Spleen (tissue), 11 donors: Measurements from ENCODE around the gene KLF7. TPM values are rescaled to one million over a fixed set of nuclear protein-coding genes. Genes with fewer than 3 reads are reported as not detected.
A peak's percentile ranks its signal among the peaks of the same experiment; 100 is the strongest.

ENCODE experiments used
- DNase-seq: peaks from one replicate; pipeline ENCODE4 v3.0.0-alpha.2; 2020
- H3K27ac ChIP-seq, 8 donors: fragments of 200-600 bp; sonication (generic) in 7 of 8; 1 replicate in 4 of 8; 2 replicates in 4 of 8; pipeline versions ENCODE4 v1.5.0 to v1.8.0; 2016 to 2021; ENCODE audit warnings: inconsistent platforms in 4 of 8, mild to moderate bottlenecking in 4 of 8, moderate library complexity in 1 of 8
- H3K27me3 ChIP-seq, 7 donors: fragments of 200-600 bp; sonication (generic) in 6 of 7; replicated peaks in 1 of 7; 1 replicate in 4 of 7; 2 replicates in 3 of 7; pipeline versions ENCODE4 v1.5.0 to v1.8.0; 2016 to 2021; ENCODE audit warnings: inconsistent platforms in 3 of 7, mild to moderate bottlenecking in 1 of 7
- H3K36me3 ChIP-seq, 6 donors: fragments of 200-600 bp; sonication (generic) in 5 of 6; 1 replicate in 4 of 6; 2 replicates in 2 of 6; pipeline versions ENCODE4 v1.5.0 to v1.8.0; 2016 to 2021; ENCODE audit warnings: inconsistent platforms in 2 of 6
- H3K4me1 ChIP-seq, 6 donors: fragments of 200-600 bp; sonication (generic) in 5 of 6; 1 replicate in 3 of 6; 2 replicates in 3 of 6; pipeline versions ENCODE4 v1.5.0 to v1.8.0; 2016 to 2021; ENCODE audit warnings: inconsistent platforms in 3 of 6
- H3K4me3 ChIP-seq, 8 donors: fragments of 200-600 bp; sonication (generic) in 7 of 8; 1 replicate in 4 of 8; 2 replicates in 4 of 8; pipeline versions ENCODE4 v1.5.0 to v1.8.0; 2016 to 2021; ENCODE audit warnings: inconsistent platforms in 4 of 8, mild to moderate bottlenecking in 4 of 8, moderate library complexity in 2 of 8
- H3K9me3 ChIP-seq, 8 donors: fragments of 200-600 bp; sonication (generic) in 7 of 8; 1 replicate in 4 of 8; 2 replicates in 4 of 8; pipeline versions ENCODE4 v1.5.0 to v1.8.0; 2016 to 2021; ENCODE audit warnings: inconsistent platforms in 4 of 8
- CTCF ChIP-seq, 11 experiments: fragments of 200-600 bp in 7 of 11; fragments of 450-650 bp in 4 of 11; sonication (generic) in 4 of 11; IDR thresholded peaks in 8 of 11; conservative IDR thresholded peaks in 3 of 11; 1 replicate in 7 of 11; 2 replicates in 4 of 11; pipeline versions ENCODE4 v1.4.0 to v1.8.0; 2016 to 2021; ENCODE audit warnings: antibody characterized with exemption in 11 of 11, inconsistent platforms in 4 of 11, mild to moderate bottlenecking in 1 of 11
- POLR2A ChIP-seq, 3 donors: fragments of 450-650 bp; IDR thresholded peaks; one replicate each; pipeline ENCODE4 v1.5.1; 2017; ENCODE audit warnings: antibody characterized with exemption in 3 of 3, mild to moderate bottlenecking in 1 of 3
- POLR2AphosphoS5 ChIP-seq, 3 donors: sonication (generic); formaldehyde crosslinking; IDR thresholded peaks; one replicate each; pipeline ENCODE4 v1.5.1; 2017; ENCODE audit warnings: antibody characterized with exemption in 3 of 3
- WGBS, 5 donors: extraction: QIAGEN DNeasy Blood & Tissue Kit in 3 of 5; methylation state at CpG; one replicate each; pipeline versions ENCODE4 v1.1.5 to v1.1.7; 2013 to 2018; 5-methylcytosine and 5-hydroxymethylcytosine counted together
- intact Hi-C: fragments of 100-400 bp; cut with DNase I; formaldehyde crosslinking; loops from one replicate; pipeline ENCODE4 v1.15.0; 2023; ENCODE audit warnings: low total_unique reads
- polyA plus RNA-seq, 3 donors: library from polyadenylated mRNA; stranded (reverse); fragments of 200-250 nt; gene quantifications; one replicate each; pipeline ENCODE4 v1.2.1, GENCODE V29; 2013
- total RNA-seq, 7 donors: library from RNA; depleted of rRNA in 3 of 7; stranded (reverse); fragments of >200 nt in 3 of 7; fragmentation: NEBNext Ultra II Directional in 4 of 7; extraction: Animal tissue kit (Norgen Biotek cat#: 25700) in 4 of 7; gene quantifications; one replicate each; pipeline versions ENCODE4 v1.1.0 to v1.2.1, GENCODE V29; 2016 to 2021
- donor health status: healthy with polysubstance abuse.
- donor health status: DM: no; HTN: no; CAD: no; lungs with moderate emphysema.
- donor health status: DM: no; HTN: no; CAD: no.
- donor health status: Bipolar disorder and iron deficiency.
- donor health status: healthy.
- donor health status: DM: no; HTN: no; CAD: no.
- donor health status: DM: yes; HTN: yes; CAD: no.

The KLF7 gene
- total and polyA plus RNA-seq, 10 donors = 2.9 to 74.4 (median 27.8) TPM

GRCh38 chr2:207112383-207112782 lies 53.4 kb downstream of the KLF7 start:
- no peak for DNase-seq
- no peak overlapping the region for H3K4me3 ChIP-seq
- intact Hi-C loops = no loop called here
- H3K4me1 ChIP-seq = peaks cover 0 to 67% (median 14%) of the 10 kb centered on the region in 6 donors
- no peak overlapping the region for H3K27ac ChIP-seq
- TF ChIP-seq POLR2A (IDR thresholded peaks at IDR 0.05) (no peak), CTCF (IDR thresholded peaks at IDR 0.05 in 8 of 11, conservative IDR thresholded peaks at IDR 0.05 in 3 of 11) (no peak), POLR2AphosphoS5 (IDR thresholded peaks at IDR 0.05) (no peak)
- no peaks in the 10 kb centered on the region for H3K9me3 ChIP-seq
- 44 to 88% (median 46%) methylated on average over 2 of the region's 2 CpGs for WGBS, 5 donors
- H3K27me3 ChIP-seq = no peaks in the 10 kb centered on the region
- H3K36me3 ChIP-seq = peaks cover 0 to 42% (median 0%) of the 10 kb centered on the region in 6 donors

GRCh38 chr2:207111757-207112156 lies 54.0 kb downstream of the KLF7 start:
- WGBS, 5 donors = 44 to 78% (median 67%) methylated on average over 4 of the region's 4 CpGs
- no peaks in the 10 kb centered on the region for H3K9me3 ChIP-seq
- H3K27me3 ChIP-seq = no peaks in the 10 kb centered on the region
- H3K4me3 ChIP-seq = no peak overlapping the region
- H3K36me3 ChIP-seq = peaks cover 0 to 48% (median 0%) of the 10 kb centered on the region in 6 donors
- intact Hi-C loops = no loop called here
- peaks cover 0 to 72% (median 12%) of the 10 kb centered on the region in 6 donors for H3K4me1 ChIP-seq
- DNase-seq = no peak
- H3K27ac ChIP-seq = peak overlapping the region in 1 of 8 donors; percentile 58
- TF ChIP-seq CTCF (IDR thresholded peaks at IDR 0.05 in 8 of 11, conservative IDR thresholded peaks at IDR 0.05 in 3 of 11) (no peak), POLR2A (IDR thresholded peaks at IDR 0.05) (no peak), POLR2AphosphoS5 (IDR thresholded peaks at IDR 0.05) (no peak)

- Histone ChIP-seq H3K36me3 (peaks cover 0 to 59% (median 3%) of the 10 kb centered on the region in 6 donors), H3K9me3 (no peaks in the 10 kb centered on the region), H3K27me3 (no peaks in the 10 kb centered on the region), H3K27ac (peak overlapping the region in 7 of 8 donors; percentile 9 to 58 (median 43)), H3K4me1 (peaks cover 0 to 67% (median 7%) of the 10 kb centered on the region in 6 donors), H3K4me3 (peak overlapping the region in 1 of 8 donors; percentile 16)
- no peak for DNase-seq
- TF ChIP-seq CTCF (IDR thresholded peaks at IDR 0.05 in 8 of 11, conservative IDR thresholded peaks at IDR 0.05 in 3 of 11) (no peak), POLR2A (IDR thresholded peaks at IDR 0.05) (no peak), POLR2AphosphoS5 (IDR thresholded peaks at IDR 0.05) (no peak)
- WGBS, 5 donors = 33 to 83% (median 70%) methylated on average over 2 of the region's 2 CpGs
- intact Hi-C loops = no loop called here
Observed at GRCh38 chr2:207110715-207111114, 55.0 kb downstream of the KLF7 start.

GRCh38 chr2:207110310-207110709 lies 55.4 kb downstream of the KLF7 start:
- Histone ChIP-seq H3K9me3 (no peaks in the 10 kb centered on the region), H3K36me3 (peaks cover 0 to 63% (median 5%) of the 10 kb centered on the region in 6 donors), H3K27ac (peak overlapping the region in 7 of 8 donors; percentile 9 to 58 (median 43)), H3K4me1 (peaks cover 0 to 63% (median 6%) of the 10 kb centered on the region in 6 donors), H3K4me3 (peak overlapping the region in 1 of 8 donors; percentile 16), H3K27me3 (no peaks in the 10 kb centered on the region)
- no peak for TF ChIP-seq POLR2AphosphoS5 (IDR thresholded peaks at IDR 0.05)
- TF ChIP-seq POLR2A (IDR thresholded peaks at IDR 0.05) = no peak
- TF ChIP-seq CTCF (IDR thresholded peaks at IDR 0.05 in 8 of 11, conservative IDR thresholded peaks at IDR 0.05 in 3 of 11) = no peak
- intact Hi-C loops = no loop called here
- DNase-seq = no peak
- 54 to 82% (median 72%) methylated on average over 7 of the region's 7 CpGs for WGBS, 5 donors
